ENCODE measurements around the gene ZNF792. TPM values are rescaled to one million over a fixed set of nuclear protein-coding genes. Genes with fewer than 3 reads are reported as not detected.
"Not testable (repeated sequence)": the region's sequence is repeated elsewhere in the genome, so short reads cannot be mapped to it uniquely, and the experiment has no call there.

The ZNF792 gene
- total and polyA plus RNA-seq, 5 donors from 2014 or later: 15.5 to 24.7 (median 19.5) TPM

DNA sequence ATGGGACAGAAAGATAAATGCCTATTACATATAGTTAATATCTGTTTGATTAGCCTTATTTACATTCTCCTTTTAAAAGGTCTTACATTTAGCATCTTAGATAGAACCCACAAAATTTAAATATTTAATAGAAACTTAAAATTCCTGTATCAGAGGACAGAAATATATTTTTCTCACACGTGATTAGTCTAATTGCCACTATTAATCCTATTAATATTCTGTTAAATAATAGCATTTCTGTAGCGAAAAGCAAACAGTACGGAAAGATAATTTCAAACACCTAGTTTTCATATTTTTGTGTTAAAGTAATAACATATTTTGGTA is 37.7 kb downstream of the ZNF792 start:
- H3K27ac Mint-ChIP-seq: peak overlapping the region in 2 of 3 donors; percentile 83 to 86
- Histone ChIP-seq H3K27me3 (ENCODE audit: control insufficient read depth, insufficient read depth, low read length) (no peaks in the 10 kb centered on the region), H3K27ac (ENCODE audit: insufficient read depth, low read length, poor library complexity, severe bottlenecking) (no peak overlapping the region), H3K4me1 (ENCODE audit: control insufficient read depth, insufficient read depth, low read length, poor library complexity, severe bottlenecking) (peaks cover 11% of the 10 kb centered on the region), H3K4me3 (ENCODE audit: low read depth, low read length) (peak overlapping the region; percentile 82), H3K36me3 (ENCODE audit: control insufficient read depth, insufficient read depth, low read length) (peaks cover 7% of the 10 kb centered on the region), H3K9me3 (ENCODE audit: control insufficient read depth in 2 of 2, low read length in 2 of 2) (no peaks in the 10 kb centered on the region)
- peak overlapping the region; percentile 90 to 97 (median 92) for H3K4me3 Mint-ChIP-seq
- H3K36me3 Mint-ChIP-seq: peaks cover 8% of the 10 kb centered on the region
- peaks cover 0 to 2% (median 0%) of the 10 kb centered on the region in 7 donors for H3K9me3 Mint-ChIP-seq
- no peak for DNase-seq
- peaks cover 13% of the 10 kb centered on the region for H3K27me3 Mint-ChIP-seq
- no peak for ATAC-seq (ENCODE audit: low read depth in 2 of 2)
- peaks cover 11 to 36% (median 22%) of the 10 kb centered on the region in 4 donors for H3K4me1 Mint-ChIP-seq

DNA sequence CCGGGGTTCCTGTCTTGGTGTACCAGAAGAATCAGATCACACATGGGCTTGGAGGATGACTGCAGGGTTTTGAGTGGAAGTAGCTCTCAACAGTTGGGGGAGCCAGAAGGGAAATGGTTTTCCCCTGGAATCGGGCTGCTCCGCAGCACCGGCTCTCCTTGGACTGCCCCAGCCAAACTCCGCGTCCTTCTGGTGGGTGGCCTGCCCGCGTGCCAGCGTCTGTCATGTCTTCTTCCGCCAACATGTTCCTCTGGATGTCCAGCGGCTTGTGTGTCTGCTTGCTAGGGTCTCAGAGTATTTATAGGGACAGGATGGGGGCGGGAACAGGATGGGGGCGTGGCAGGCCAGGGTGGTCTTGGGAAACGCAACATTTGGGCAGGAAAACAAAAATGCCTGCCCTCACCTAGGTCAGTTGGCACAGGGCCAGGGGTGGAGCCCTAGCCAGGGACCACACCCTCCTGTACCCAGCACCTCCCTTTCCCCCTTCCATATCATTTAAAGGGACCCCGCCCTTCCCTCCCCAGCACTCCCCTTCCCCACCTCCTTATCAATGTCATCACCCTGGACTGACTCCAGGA is 38.7 kb downstream of the ZNF792 start:
- H3K27me3 ChIP-seq (ENCODE audit: control insufficient read depth, insufficient read depth, low read length): no peaks in the 10 kb centered on the region
- Mint-ChIP-seq H3K9me3 (peaks cover 0 to 4% (median 0%) of the 10 kb centered on the region in 7 donors), H3K27me3 (peaks cover 20% of the 10 kb centered on the region), H3K27ac (no peak overlapping the region), H3K4me3 (peak overlapping the region in 2 of 4 donors; percentile 43 to 49), H3K36me3 (peaks cover 5% of the 10 kb centered on the region), H3K4me1 (peaks cover 11 to 36% (median 22%) of the 10 kb centered on the region in 4 donors)
- no peak overlapping the region for H3K27ac ChIP-seq (ENCODE audit: insufficient read depth, low read length, poor library complexity, severe bottlenecking)
- H3K4me1 ChIP-seq (ENCODE audit: control insufficient read depth, insufficient read depth, low read length, poor library complexity, severe bottlenecking): peaks cover 11% of the 10 kb centered on the region
- H3K9me3 ChIP-seq (ENCODE audit: control insufficient read depth in 2 of 2, low read length in 2 of 2): no peaks in the 10 kb centered on the region
- H3K36me3 ChIP-seq (ENCODE audit: control insufficient read depth, insufficient read depth, low read length): peaks cover 2% of the 10 kb centered on the region
- no peak for DNase-seq
- ATAC-seq (ENCODE audit: low read depth in 2 of 2): no peak
- H3K4me3 ChIP-seq (ENCODE audit: low read depth, low read length): no peak overlapping the region

DNA sequence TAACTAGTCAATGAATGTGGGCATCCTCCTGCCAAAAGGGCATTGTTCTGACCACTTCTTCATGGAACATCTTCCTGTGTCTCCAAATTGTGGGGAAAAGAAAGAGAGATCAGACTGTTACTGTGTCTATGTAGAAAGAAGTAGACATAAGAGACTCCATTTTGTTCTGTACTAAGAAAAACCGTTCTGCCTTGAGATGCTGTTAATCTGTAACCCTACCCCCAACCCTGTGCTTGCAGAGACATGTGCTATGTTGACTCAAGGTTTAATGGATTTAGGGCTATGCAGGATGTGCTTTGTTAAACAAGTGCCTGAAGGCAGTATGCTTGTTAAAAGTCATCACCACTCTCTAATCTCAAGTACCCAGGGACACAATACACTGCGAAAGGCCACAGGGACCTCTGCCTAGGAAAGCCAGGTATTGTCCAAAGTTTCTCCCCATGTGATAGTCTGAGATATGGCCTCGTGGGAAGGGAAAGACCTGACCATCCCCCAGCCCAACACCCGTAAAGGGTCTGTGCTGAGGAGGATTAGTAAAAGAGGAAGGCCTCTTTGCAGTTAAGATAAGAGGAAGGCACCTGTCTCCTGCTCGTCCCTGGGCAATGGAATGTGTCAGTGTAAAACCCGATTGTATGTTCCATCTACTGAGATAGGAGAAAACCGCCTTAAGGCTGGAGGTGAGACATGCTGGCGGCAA is 43.8 kb downstream of the ZNF792 start:
- peaks cover 28% of the 10 kb centered on the region for H3K27me3 Mint-ChIP-seq
- H3K4me3 ChIP-seq (ENCODE audit: low read depth, low read length); H3K4me1 ChIP-seq (ENCODE audit: control insufficient read depth, insufficient read depth, low read length, poor library complexity, severe bottlenecking); H3K4me3 Mint-ChIP-seq; H3K4me1 Mint-ChIP-seq; H3K27me3 ChIP-seq (ENCODE audit: control insufficient read depth, insufficient read depth, low read length); ATAC-seq (ENCODE audit: low read depth in 2 of 2); H3K27ac ChIP-seq (ENCODE audit: insufficient read depth, low read length, poor library complexity, severe bottlenecking); H3K27ac Mint-ChIP-seq; H3K36me3 Mint-ChIP-seq; H3K36me3 ChIP-seq (ENCODE audit: control insufficient read depth, insufficient read depth, low read length); DNase-seq: not testable (repeated sequence)
- H3K9me3 ChIP-seq (ENCODE audit: control insufficient read depth in 2 of 2, low read length in 2 of 2): peaks cover 10 to 20% of the 10 kb centered on the region in 2 experiments
- H3K9me3 Mint-ChIP-seq: peaks cover 0 to 26% (median 9%) of the 10 kb centered on the region in 7 donors

DNA sequence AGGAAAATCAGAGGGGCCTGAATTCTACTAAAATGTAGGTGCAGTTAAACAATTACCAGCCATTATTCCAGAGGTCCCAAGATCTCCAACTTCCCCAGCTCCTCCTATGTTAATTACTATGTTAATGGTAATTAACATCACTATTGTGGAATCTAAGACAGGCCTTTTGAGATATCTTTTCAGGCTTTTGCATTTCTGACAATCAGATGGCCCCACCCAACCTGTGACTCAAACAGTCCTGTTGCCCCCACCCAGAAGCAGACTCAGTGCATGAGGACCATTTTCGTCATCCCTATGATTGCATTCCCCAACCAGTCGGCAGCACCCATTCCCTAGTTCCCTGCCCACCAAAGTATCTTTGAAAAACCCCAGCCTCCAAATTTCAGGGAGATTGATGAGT is 45.8 kb downstream of the ZNF792 start:
- no peak for DNase-seq
- H3K9me3 Mint-ChIP-seq: peaks cover 0 to 30% (median 9%) of the 10 kb centered on the region in 7 donors
- no peaks in the 10 kb centered on the region for H3K4me1 ChIP-seq (ENCODE audit: control insufficient read depth, insufficient read depth, low read length, poor library complexity, severe bottlenecking)
- no peaks in the 10 kb centered on the region for H3K36me3 ChIP-seq (ENCODE audit: control insufficient read depth, insufficient read depth, low read length)
- no peak overlapping the region for H3K27ac Mint-ChIP-seq
- no peak overlapping the region for H3K27ac ChIP-seq (ENCODE audit: insufficient read depth, low read length, poor library complexity, severe bottlenecking)
- H3K4me3 ChIP-seq (ENCODE audit: low read depth, low read length): no peak overlapping the region
- ATAC-seq (ENCODE audit: low read depth in 2 of 2): no peak
- H3K27me3 ChIP-seq (ENCODE audit: control insufficient read depth, insufficient read depth, low read length): peaks cover 1% of the 10 kb centered on the region
- H3K4me1 Mint-ChIP-seq: no peaks in the 10 kb centered on the region
- H3K9me3 ChIP-seq (ENCODE audit: control insufficient read depth in 2 of 2, low read length in 2 of 2): peaks cover 10 to 20% of the 10 kb centered on the region in 2 experiments
- H3K36me3 Mint-ChIP-seq: peaks cover 2% of the 10 kb centered on the region
- H3K4me3 Mint-ChIP-seq: no peak overlapping the region
- H3K27me3 Mint-ChIP-seq: peaks cover 17% of the 10 kb centered on the region

DNA sequence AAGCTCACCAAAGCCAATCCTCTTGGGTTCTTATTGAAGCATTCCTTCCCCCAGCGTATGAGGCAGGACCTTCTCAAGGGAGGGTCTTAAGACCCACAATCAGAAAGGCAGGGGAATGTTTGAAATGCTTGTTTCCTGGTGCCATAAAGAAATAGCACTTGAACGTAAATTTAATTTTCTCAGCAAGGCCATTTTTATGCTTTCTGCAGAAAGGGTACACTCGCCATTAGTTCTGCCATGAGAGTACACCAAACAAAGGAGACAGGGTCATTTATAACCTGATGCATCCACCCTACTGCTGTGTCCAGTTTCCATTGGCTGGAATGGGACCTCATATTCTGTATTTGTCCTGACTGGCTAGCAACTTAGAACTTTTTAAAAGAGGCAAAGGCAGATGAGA is 46.9 kb downstream of the ZNF792 start:
- not testable (repeated sequence) for DNase-seq; H3K27ac ChIP-seq (ENCODE audit: insufficient read depth, low read length, poor library complexity, severe bottlenecking); H3K27me3 ChIP-seq (ENCODE audit: control insufficient read depth, insufficient read depth, low read length); ATAC-seq (ENCODE audit: low read depth in 2 of 2); H3K4me1 Mint-ChIP-seq; H3K36me3 Mint-ChIP-seq; H3K36me3 ChIP-seq (ENCODE audit: control insufficient read depth, insufficient read depth, low read length); H3K4me3 ChIP-seq (ENCODE audit: low read depth, low read length); H3K4me1 ChIP-seq (ENCODE audit: control insufficient read depth, insufficient read depth, low read length, poor library complexity, severe bottlenecking); H3K27ac Mint-ChIP-seq; H3K4me3 Mint-ChIP-seq
- H3K9me3 ChIP-seq (ENCODE audit: control insufficient read depth in 2 of 2, low read length in 2 of 2): peaks cover 12 to 20% of the 10 kb centered on the region in 2 experiments
- Mint-ChIP-seq H3K27me3 (peaks cover 14% of the 10 kb centered on the region), H3K9me3 (peaks cover 0 to 32% (median 9%) of the 10 kb centered on the region in 7 donors)

DNA sequence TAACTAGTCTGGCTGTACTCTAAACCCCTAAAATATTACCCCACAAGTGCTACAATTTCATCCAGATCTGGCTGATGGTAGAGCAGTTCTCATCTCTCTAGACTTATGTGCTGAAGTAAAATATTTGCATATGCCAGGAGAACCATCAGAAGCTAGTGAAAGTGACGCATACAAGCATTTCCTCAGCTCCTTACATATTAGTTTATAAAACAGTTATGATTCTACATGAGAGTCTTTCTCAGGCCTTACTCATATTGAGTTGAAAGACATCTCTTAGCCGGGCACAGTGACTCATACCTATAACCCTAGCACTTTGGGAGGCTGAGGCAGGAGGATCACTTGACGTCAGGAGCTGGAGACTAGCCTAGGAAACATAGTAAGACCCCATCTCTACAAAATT is 53.3 kb downstream of the ZNF792 start:
- DNase-seq (no peak), ATAC-seq (ENCODE audit: low read depth in 2 of 2) (no peak)
- H3K4me3 Mint-ChIP-seq: no peak overlapping the region
- Histone ChIP-seq H3K27ac (ENCODE audit: insufficient read depth, low read length, poor library complexity, severe bottlenecking) (no peak overlapping the region), H3K4me1 (ENCODE audit: control insufficient read depth, insufficient read depth, low read length, poor library complexity, severe bottlenecking) (no peaks in the 10 kb centered on the region), H3K36me3 (ENCODE audit: control insufficient read depth, insufficient read depth, low read length) (no peaks in the 10 kb centered on the region), H3K4me3 (ENCODE audit: low read depth, low read length) (no peak overlapping the region), H3K9me3 (ENCODE audit: control insufficient read depth in 2 of 2, low read length in 2 of 2) (peaks cover under 1 to 2% of the 10 kb centered on the region in 2 experiments), H3K27me3 (ENCODE audit: control insufficient read depth, insufficient read depth, low read length) (peaks cover 5% of the 10 kb centered on the region)
- H3K27ac Mint-ChIP-seq: no peak overlapping the region
- H3K4me1 Mint-ChIP-seq: peaks cover 0 to 7% (median under 1%) of the 10 kb centered on the region in 4 donors
- peaks cover 0 to 10% (median 4%) of the 10 kb centered on the region in 7 donors for H3K9me3 Mint-ChIP-seq
- H3K27me3 Mint-ChIP-seq: peaks cover 17% of the 10 kb centered on the region
- H3K36me3 Mint-ChIP-seq: no peaks in the 10 kb centered on the region

Other genes starting within 250 kb of the ZNF792 start
- 4.8 TPM for gene ZNF181, start 230.0 kb downstream of the ZNF792 start, total RNA-seq
- gene ZNF181, start 230.0 kb downstream of the ZNF792 start, polyA plus RNA-seq: 10 to 100 TPM; 14.2 to 32.5 (median 21.7) TPM
- gene ZNF599, start 191.0 kb downstream of the ZNF792 start, total RNA-seq: 4.6 TPM
- gene ZNF599, start 191.0 kb downstream of the ZNF792 start, polyA plus RNA-seq: 1 to 10 TPM; 5.8 to 8.3 (median 6.9) TPM
- gene ZNF30, start 37.3 kb downstream of the ZNF792 start, total RNA-seq: 4.5 TPM
- gene ZNF30, start 37.3 kb downstream of the ZNF792 start, polyA plus RNA-seq: 10 to 100 TPM in 1 of 4 donors, 1 to 10 TPM in 3; 3.0 to 15.2 (median 7.7) TPM
- 179 TPM for gene GRAMD1A, start 36.1 kb upstream of the ZNF792 start, total RNA-seq
- 10 to 100 TPM; 25.7 to 39.4 (median 32.1) TPM for gene GRAMD1A, start 36.1 kb upstream of the ZNF792 start, polyA plus RNA-seq
- gene SCN1B, start 66.2 kb upstream of the ZNF792 start, total RNA-seq: 2.0 TPM
- under 1 TPM in 3 of 4 donors, not detected in 1; 0.08 to 0.23 (median 0.11) TPM for gene SCN1B, start 66.2 kb upstream of the ZNF792 start, polyA plus RNA-seq
- gene HPN, start 77.5 kb upstream of the ZNF792 start, total RNA-seq: not detected
- under 1 TPM in 2 of 4 donors, not detected in 2; 0.54 to 0.70 TPM for gene HPN, start 77.5 kb upstream of the ZNF792 start, polyA plus RNA-seq
- gene FXYD3, start 151.6 kb upstream of the ZNF792 start, total RNA-seq: not detected
- not detected for gene FXYD3, start 151.6 kb upstream of the ZNF792 start, polyA plus RNA-seq
- gene LGI4, start 170.8 kb upstream of the ZNF792 start, total RNA-seq: 0.64 TPM
- gene LGI4, start 170.8 kb upstream of the ZNF792 start, polyA plus RNA-seq: not detected
- 1.6 TPM for gene FXYD1, start 174.6 kb upstream of the ZNF792 start, total RNA-seq
- 1 to 10 TPM; 2.1 to 3.7 (median 2.7) TPM for gene FXYD1, start 174.6 kb upstream of the ZNF792 start, polyA plus RNA-seq
- gene FXYD7, start 179.0 kb upstream of the ZNF792 start, total RNA-seq: 9.3 TPM
- gene FXYD7, start 179.0 kb upstream of the ZNF792 start, polyA plus RNA-seq: 1 to 10 TPM; 3.2 to 6.8 (median 4.7) TPM
- gene FXYD5, start 190.5 kb upstream of the ZNF792 start, total RNA-seq: 503 TPM
- gene FXYD5, start 190.5 kb upstream of the ZNF792 start, polyA plus RNA-seq: 100 to 1,000 TPM; 465 to 575 (median 487) TPM

Data from CD4-positive, CD25-positive, alpha-beta regulatory T cell (primary cell).